Measurements from ENCODE around the gene CCDC68. TPM values are rescaled to one million over a fixed set of nuclear protein-coding genes. Genes with fewer than 3 reads are reported as not detected.

The CCDC68 gene
- total and polyA plus RNA-seq, 2 of the 4 experiments (the other 2 are of a cell fraction) = 0.46 to 0.54 TPM

DNA sequence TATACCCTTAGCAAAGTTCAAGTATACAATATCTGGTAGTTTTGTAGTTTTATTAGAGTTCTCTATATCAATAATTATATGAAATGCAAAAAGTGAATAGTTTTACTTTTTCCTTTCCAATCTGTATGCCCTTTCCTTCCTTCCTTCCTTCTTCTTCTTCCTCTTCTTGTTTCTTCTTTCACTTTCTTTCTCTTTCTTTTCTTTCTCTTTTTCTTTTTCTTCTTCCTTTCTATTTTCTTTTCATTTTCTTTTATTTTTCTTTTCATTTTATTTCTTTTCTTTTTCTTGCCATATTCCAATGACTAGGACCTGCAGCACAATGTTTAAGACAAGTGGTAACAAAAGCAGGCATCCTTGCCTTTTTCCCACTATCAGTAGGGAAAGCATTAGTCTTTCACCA lies 59.8 kb downstream of the CCDC68 start:
- no peak overlapping the region for H2AK9ac ChIP-seq (replicated peaks; ENCODE audit: low read depth, low read length, poor library complexity)
- H3K9ac ChIP-seq (ENCODE audit: low read depth, low read length) = no peak overlapping the region
- no peaks in the 10 kb centered on the region for H3K9me3 ChIP-seq (ENCODE audit: control insufficient read depth, insufficient read depth, low read length)
- H3K4ac ChIP-seq (ENCODE audit: low read depth, low read length) = no peak overlapping the region
- dilution Hi-C loops (cut with HindIII; ENCODE audit: low sequenced_read_pairs, unreplicated experiment) = no loop called here
- H3K27me3 ChIP-seq (ENCODE audit: control insufficient read depth, insufficient read depth, low read length) = no peaks in the 10 kb centered on the region
- ChIA-PET CTCF (no interaction called here), POLR2A (ENCODE audit: unreplicated experiment) (no interaction called here)
- TF ChIP-seq FOS (IDR thresholded peaks at IDR 0.05; ENCODE audit: low read depth, low read length) = no peak
- no peak for TF ChIP-seq MAZ (IDR thresholded peaks at IDR 0.05; ENCODE audit: borderline replicate concordance, low read depth, low read length)
- TF ChIP-seq RAD21 (IDR thresholded peaks at IDR 0.05; ENCODE audit: low read length) = no peak
- no peak for TF ChIP-seq RCOR1 (IDR thresholded peaks at IDR 0.05; ENCODE audit: insufficient replicate concordance, low read length)
- TF ChIP-seq POLR2A (IDR thresholded peaks at IDR 0.05; ENCODE audit: low read depth, low read length) = no peak
- no peak for TF ChIP-seq NFE2L2 (IDR thresholded peaks at IDR 0.05; ENCODE audit: low read depth, low read length)
- no peak overlapping the region for H2BK5ac ChIP-seq (ENCODE audit: low read depth, low read length, poor library complexity, severe bottlenecking)
- H2AK5ac ChIP-seq (ENCODE audit: low read depth, low read length) = no peak overlapping the region
- no peak overlapping the region for H4K5ac ChIP-seq (ENCODE audit: low read depth, low read length)
- no peak overlapping the region for H2AFZ ChIP-seq (replicated peaks; ENCODE audit: low read length, poor library complexity)
- no peak overlapping the region for H3K14ac ChIP-seq (replicated peaks; ENCODE audit: low read depth, low read length)
- no peaks in the 10 kb centered on the region for H3K79me1 ChIP-seq (ENCODE audit: low read depth in 1 of 2, low read length in 2 of 2)
- peaks cover 1% of the 10 kb centered on the region; the same call in 1 of the 2 replicates for H3K4me1 ChIP-seq (ENCODE audit: control insufficient read depth, insufficient read depth, low read length)
- H3K18ac ChIP-seq (ENCODE audit: low read depth, low read length) = no peak overlapping the region
- H2BK20ac ChIP-seq (ENCODE audit: low read depth, low read length) = no peak overlapping the region
- H3K9me1 ChIP-seq (ENCODE audit: insufficient read depth, low read length) = no peaks in the 10 kb centered on the region
- H4K91ac ChIP-seq (ENCODE audit: insufficient read depth, low read depth, low read length) = no peak overlapping the region
- H4K20me1 ChIP-seq (ENCODE audit: insufficient read depth, low read length) = no peaks in the 10 kb centered on the region
- H2BK120ac ChIP-seq (ENCODE audit: low read depth, low read length) = no peak overlapping the region
- H3K56ac ChIP-seq (ENCODE audit: extremely low read depth, insufficient read depth, low read length) = no peak overlapping the region
- in situ Hi-C loops (cut with MboI; ENCODE audit: low sequenced_read_pairs) = no loop called here
- H3K4me2 ChIP-seq (ENCODE audit: low read depth, low read length) = no peak overlapping the region
- H3K27ac ChIP-seq (ENCODE audit: insufficient read depth, low read length) = no peak overlapping the region
- no peak overlapping the region for H3K4me3 ChIP-seq (ENCODE audit: insufficient read depth, low read depth, low read length)
- no peak overlapping the region for H4K8ac ChIP-seq (ENCODE audit: low read depth in 2 of 2, low read length in 2 of 2)
- DNase-seq (no peak), ATAC-seq (ENCODE audit: low read depth) (no peak)
- no TSS peak for BruUV-seq (replicated peaks)
- no peak overlapping the region for H2BK15ac ChIP-seq (ENCODE audit: low read depth, low read length)
- no peak overlapping the region for H3K23ac ChIP-seq (ENCODE audit: low read depth, low read length)
- intact Hi-C loops (cut with micrococcal nuclease) = no loop called here
- H3K36me3 ChIP-seq (ENCODE audit: control insufficient read depth, insufficient read depth, low read length) = no peaks in the 10 kb centered on the region

Measured in IMR-90 (cell line).